RWPE2 (cell line): Measurements from ENCODE around the gene LRCH1.

Experiments
- ATAC-seq: fragments of 200-7000 bp; cut with Tn5 transposase; 3 replicates; pipeline ENCODE4 v1.9.1; 2021; ENCODE audit warnings: low read depth
- DNase-seq: peaks from one replicate; pipeline ENCODE4 v3.0.0-alpha.2; 2020; ENCODE audit warnings: low spot score
- H3K27ac ChIP-seq: fragments of 450-650 bp; 2 replicates; pipeline ENCODE4 v1.5.1; 2017; ENCODE audit warnings: mild to moderate bottlenecking; ENCODE audit not compliant: poor library complexity, severe bottlenecking
- H3K27me3 ChIP-seq: fragments of 250-450 bp; sonication (Bioruptor Pico); 2 replicates; pipeline ENCODE4 v1.5.1; 2021; ENCODE audit warnings: mild to moderate bottlenecking, moderate library complexity; ENCODE audit not compliant: insufficient read depth, poor library complexity, severe bottlenecking
- H3K36me3 ChIP-seq: fragments of 250-450 bp; sonication (Bioruptor Pico); 2 replicates; pipeline ENCODE4 v1.5.1; 2020; ENCODE audit warnings: low read depth, mild to moderate bottlenecking, moderate library complexity
- H3K4me1 ChIP-seq: fragments of 250-450 bp; sonication (Bioruptor Pico); 2 replicates; pipeline ENCODE4 v1.5.1; 2021; ENCODE audit warnings: mild to moderate bottlenecking, moderate library complexity; ENCODE audit not compliant: insufficient read depth, poor library complexity, severe bottlenecking
- H3K4me3 ChIP-seq: fragments of 250-450 bp; sonication (Bioruptor Pico); 2 replicates; pipeline ENCODE4 v1.5.1; 2021; ENCODE audit warnings: mild to moderate bottlenecking, moderate library complexity; ENCODE audit not compliant: severe bottlenecking
- H3K9me3 ChIP-seq: fragments of 250-450 bp; sonication (Bioruptor Pico); 2 replicates; pipeline ENCODE4 v1.5.1; 2021; ENCODE audit warnings: mild to moderate bottlenecking, moderate library complexity; ENCODE audit not compliant: severe bottlenecking
- TF ChIP-seq, protein P1 (sequence below): fragments of 450-650 bp; IDR thresholded peaks from one replicate; pipeline ENCODE4 v1.5.1; 2017; ENCODE audit warnings: mild to moderate bottlenecking, moderate library complexity; ENCODE audit not compliant: poor library complexity, severe bottlenecking

The LRCH1 gene

GRCh38 chr13:46582190-46582589, 29.2 kb downstream of the LRCH1 start:
- no peak overlapping the region for H3K4me3 ChIP-seq
- H3K4me1 ChIP-seq: peaks cover 13% of the 10 kb centered on the region
- ATAC-seq: no peak
- H3K27me3 ChIP-seq: no peaks in the 10 kb centered on the region
- TF ChIP-seq, protein P1, sequence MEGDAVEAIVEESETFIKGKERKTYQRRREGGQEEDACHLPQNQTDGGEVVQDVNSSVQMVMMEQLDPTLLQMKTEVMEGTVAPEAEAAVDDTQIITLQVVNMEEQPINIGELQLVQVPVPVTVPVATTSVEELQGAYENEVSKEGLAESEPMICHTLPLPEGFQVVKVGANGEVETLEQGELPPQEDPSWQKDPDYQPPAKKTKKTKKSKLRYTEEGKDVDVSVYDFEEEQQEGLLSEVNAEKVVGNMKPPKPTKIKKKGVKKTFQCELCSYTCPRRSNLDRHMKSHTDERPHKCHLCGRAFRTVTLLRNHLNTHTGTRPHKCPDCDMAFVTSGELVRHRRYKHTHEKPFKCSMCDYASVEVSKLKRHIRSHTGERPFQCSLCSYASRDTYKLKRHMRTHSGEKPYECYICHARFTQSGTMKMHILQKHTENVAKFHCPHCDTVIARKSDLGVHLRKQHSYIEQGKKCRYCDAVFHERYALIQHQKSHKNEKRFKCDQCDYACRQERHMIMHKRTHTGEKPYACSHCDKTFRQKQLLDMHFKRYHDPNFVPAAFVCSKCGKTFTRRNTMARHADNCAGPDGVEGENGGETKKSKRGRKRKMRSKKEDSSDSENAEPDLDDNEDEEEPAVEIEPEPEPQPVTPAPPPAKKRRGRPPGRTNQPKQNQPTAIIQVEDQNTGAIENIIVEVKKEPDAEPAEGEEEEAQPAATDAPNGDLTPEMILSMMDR: no peak
- no peaks in the 10 kb centered on the region for H3K36me3 ChIP-seq
- no peak for DNase-seq
- H3K27ac ChIP-seq: no peak overlapping the region
- H3K9me3 ChIP-seq: no peaks in the 10 kb centered on the region

DNA sequence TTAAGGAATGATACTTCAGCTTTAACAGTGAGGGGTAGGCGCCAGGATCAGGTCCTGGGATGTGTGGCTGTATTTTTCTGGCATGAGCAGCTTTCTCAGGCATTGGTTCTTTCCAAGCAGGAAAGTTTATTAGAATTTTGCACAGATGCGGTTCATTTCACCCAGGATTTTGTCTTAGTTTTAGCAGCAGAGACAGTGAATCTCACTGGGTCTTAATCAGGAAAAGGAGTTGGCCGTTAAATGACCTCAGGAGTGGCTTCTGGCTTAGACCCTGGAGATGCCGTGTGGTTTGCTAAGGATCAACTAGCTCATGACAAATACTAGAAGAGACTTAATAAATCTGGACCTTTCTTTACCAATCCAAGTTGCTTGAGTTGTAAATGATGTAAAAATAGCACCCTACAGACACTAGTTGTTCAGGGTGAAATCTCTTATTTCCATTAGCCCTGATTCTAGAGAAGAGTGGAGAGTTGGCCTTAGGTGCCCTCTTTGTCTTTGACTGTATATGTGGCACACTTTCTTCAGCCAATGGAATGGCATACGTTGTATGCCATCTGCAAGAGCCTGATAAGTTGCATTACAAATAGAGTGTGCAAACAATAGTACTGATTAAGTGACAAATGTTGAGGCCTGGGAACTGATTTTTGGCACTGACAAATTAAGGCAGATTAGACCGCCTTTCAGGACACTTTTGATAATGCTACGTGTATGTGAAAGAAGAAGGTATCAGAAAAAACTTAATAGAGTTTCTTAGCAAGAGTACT, 34.0 kb downstream of the LRCH1 start:
- Histone ChIP-seq H3K4me3 (no peak overlapping the region), H3K9me3 (no peaks in the 10 kb centered on the region), H3K27ac (no peak overlapping the region), H3K27me3 (no peaks in the 10 kb centered on the region), H3K4me1 (no peaks in the 10 kb centered on the region), H3K36me3 (no peaks in the 10 kb centered on the region)
- DNase-seq (no peak), ATAC-seq (no peak)
- TF ChIP-seq, protein P1: no peak

GRCh38 chr13:46587807-46588418, 34.9 kb downstream of the LRCH1 start:
- no peak for ATAC-seq
- Histone ChIP-seq H3K36me3 (no peaks in the 10 kb centered on the region), H3K9me3 (no peaks in the 10 kb centered on the region), H3K27me3 (no peaks in the 10 kb centered on the region), H3K4me3 (no peak overlapping the region), H3K27ac (no peak overlapping the region), H3K4me1 (no peaks in the 10 kb centered on the region)
- DNase-seq: no peak
- TF ChIP-seq, protein P1: no peak

GRCh38 chr13:46592385-46592784, 39.4 kb downstream of the LRCH1 start:
- peaks cover 29% of the 10 kb centered on the region for H3K4me1 ChIP-seq
- no peak for ATAC-seq

More at GRCh38 chr13:46592385-46592784, 39.4 kb downstream of the LRCH1 start:
- TF ChIP-seq, protein P1: no peak
- Histone ChIP-seq H3K4me3 (no peak overlapping the region), H3K27me3 (no peaks in the 10 kb centered on the region), H3K36me3 (no peaks in the 10 kb centered on the region), H3K27ac (no peak overlapping the region), H3K9me3 (no peaks in the 10 kb centered on the region)
- no peak for DNase-seq
